Natural killer cell (primary cell): ENCODE data around the gene ST6GALNAC3. TPM values are rescaled to one million over a fixed set of nuclear protein-coding genes. Genes with fewer than 3 reads are reported as not detected.

Experiments
- ATAC-seq, 3 donors: fragments of 150-1000 bp in 2 of 3; fragments of 200-7000 bp in 1 of 3; cut with Tn5 transposase; 1 replicate in 1 of 3; 2 replicates in 2 of 3; pipeline ENCODE4 v1.10.0; 2021; ENCODE audit warnings: mild to moderate bottlenecking in 2 of 3, moderate library complexity in 2 of 3
- DNase-seq, 2 donors: peaks; one replicate each; pipeline versions ENCODE4 v3.0.0 to v3.0.0-alpha.2; 2013 to 2021; ENCODE audit warnings: mixed read lengths in 1 of 2
- H3K27ac ChIP-seq: one replicate; pipeline ENCODE4 v1.5.1; 2013; ENCODE audit warnings: mild to moderate bottlenecking, low read length
- H3K27me3 ChIP-seq: one replicate; pipeline ENCODE4 v1.6.1; 2013; ENCODE audit warnings: low read length; ENCODE audit not compliant: control insufficient read depth, insufficient read depth
- H3K36me3 ChIP-seq: one replicate; pipeline ENCODE4 v1.6.1; 2013; ENCODE audit warnings: low read length; ENCODE audit not compliant: control insufficient read depth, insufficient read depth
- H3K4me1 ChIP-seq: one replicate; pipeline ENCODE4 v1.6.1; 2013; ENCODE audit warnings: low read length; ENCODE audit not compliant: control insufficient read depth, insufficient read depth
- H3K4me3 ChIP-seq: one replicate; pipeline ENCODE4 v1.5.1; 2013; ENCODE audit warnings: low read length
- H3K9me3 ChIP-seq: one replicate; pipeline ENCODE4 v1.6.1; 2013; ENCODE audit warnings: low read length; ENCODE audit not compliant: control insufficient read depth, insufficient read depth
- H3K27ac Mint-ChIP-seq, 2 donors: one replicate each; pipeline ENCODE4 v1.8.0; 2022; ENCODE audit warnings: mild to moderate bottlenecking in 2 of 2, mixed read lengths in 2 of 2, moderate library complexity in 1 of 2
- H3K27me3 Mint-ChIP-seq, 2 donors: one replicate each; pipeline ENCODE4 v1.8.0; 2022; ENCODE audit warnings: low read depth in 2 of 2, mixed read lengths in 2 of 2
- H3K36me3 Mint-ChIP-seq: one replicate; pipeline ENCODE4 v1.8.0; 2022; ENCODE audit warnings: mixed read lengths
- H3K4me1 Mint-ChIP-seq, 2 donors: one replicate each; pipeline ENCODE4 v1.8.0; 2022; ENCODE audit warnings: mixed read lengths in 2 of 2
- H3K4me3 Mint-ChIP-seq: one replicate; pipeline ENCODE4 v1.8.0; 2022; ENCODE audit warnings: mild to moderate bottlenecking, moderate library complexity, mixed read lengths
- H3K9me3 Mint-ChIP-seq, 2 donors: one replicate each; pipeline ENCODE4 v1.8.0; 2022; ENCODE audit warnings: mixed read lengths in 2 of 2
- CTCF ChIP-seq: fragments of 200-600 bp; IDR thresholded peaks from one replicate; pipeline ENCODE4 v1.8.0; 2022; ENCODE audit warnings: antibody characterized with exemption
- WGBS: methylation state at CpG from one replicate; pipeline ENCODE4 v1.1.7; 2013; ENCODE audit warnings: missing lambda C conversion rate; ENCODE audit not compliant: insufficient coverage; 5-methylcytosine and 5-hydroxymethylcytosine counted together
- intact Hi-C: fragments of 100-400 bp; cut with micrococcal nuclease; formaldehyde crosslinking; loops from one replicate; pipeline ENCODE4 v1.14.2; 2022
- total RNA-seq, 4 donors: library from RNA; stranded (reverse); fragments of 120-200 nt in 1 of 4; gene quantifications; one replicate each; pipeline versions ENCODE4 v1.2.3 to v1.2.4, GENCODE V29; 2013 to 2022

The ST6GALNAC3 gene
- total RNA-seq, 3 donors from 2014 or later (not counting 1 experiment from before 2014, with no cell fraction given): not detected

GRCh38 chr1:76395059-76395458, 320.5 kb downstream of the ST6GALNAC3 start:
- no peak overlapping the region for H3K4me3 Mint-ChIP-seq
- no peak for TF ChIP-seq CTCF
- no peak overlapping the region for H3K27ac ChIP-seq
- intact Hi-C loops: no loop called here
- no peaks in the 10 kb centered on the region for H3K36me3 ChIP-seq
- no peaks in the 10 kb centered on the region for H3K36me3 Mint-ChIP-seq
- DNase-seq (no peak), ATAC-seq (no peak)
- 86% methylated on average over 2 of the region's 2 CpGs for WGBS
- no peak overlapping the region for H3K27ac Mint-ChIP-seq
- no peaks in the 10 kb centered on the region for H3K4me1 ChIP-seq
- no peaks in the 10 kb centered on the region for H3K4me1 Mint-ChIP-seq
- H3K9me3 ChIP-seq: no peaks in the 10 kb centered on the region
- no peak overlapping the region for H3K4me3 ChIP-seq
- H3K27me3 ChIP-seq: no peaks in the 10 kb centered on the region
- peaks cover 4 to 5% of the 10 kb centered on the region in 2 donors for H3K9me3 Mint-ChIP-seq
- H3K27me3 Mint-ChIP-seq: no peaks in the 10 kb centered on the region

GRCh38 chr1:76402128-76402527, 327.6 kb downstream of the ST6GALNAC3 start:
- DNase-seq: no peak
- peaks cover 4% of the 10 kb centered on the region for H3K9me3 ChIP-seq
- Mint-ChIP-seq H3K36me3 (no peaks in the 10 kb centered on the region), H3K4me1 (no peaks in the 10 kb centered on the region), H3K27me3 (no peaks in the 10 kb centered on the region), H3K9me3 (peaks cover 7 to 10% of the 10 kb centered on the region in 2 donors), H3K27ac (no peak overlapping the region), H3K4me3 (no peak overlapping the region)
- 88% methylated on average over 2 of the region's 2 CpGs for WGBS
- no peak overlapping the region for H3K27ac ChIP-seq
- no peak for TF ChIP-seq CTCF
- no peak overlapping the region for H3K4me3 ChIP-seq
- H3K36me3 ChIP-seq: no peaks in the 10 kb centered on the region
- ATAC-seq: no peak
- H3K27me3 ChIP-seq: no peaks in the 10 kb centered on the region
- H3K4me1 ChIP-seq: no peaks in the 10 kb centered on the region
- intact Hi-C loops: no loop called here

GRCh38 chr1:76408303-76408702, 333.8 kb downstream of the ST6GALNAC3 start:
- no peak overlapping the region for H3K27ac Mint-ChIP-seq
- no peak for TF ChIP-seq CTCF
- intact Hi-C loops: no loop called here
- Histone ChIP-seq H3K27me3 (no peaks in the 10 kb centered on the region), H3K9me3 (no peaks in the 10 kb centered on the region), H3K4me3 (no peak overlapping the region), H3K27ac (no peak overlapping the region), H3K4me1 (no peaks in the 10 kb centered on the region), H3K36me3 (no peaks in the 10 kb centered on the region)
- H3K27me3 Mint-ChIP-seq: no peaks in the 10 kb centered on the region
- no peak overlapping the region for H3K4me3 Mint-ChIP-seq
- H3K36me3 Mint-ChIP-seq: no peaks in the 10 kb centered on the region
- peaks cover 6% of the 10 kb centered on the region in 2 donors for H3K9me3 Mint-ChIP-seq
- H3K4me1 Mint-ChIP-seq: no peaks in the 10 kb centered on the region
- 80% methylated on average over 3 of the region's 3 CpGs for WGBS
- DNase-seq: no peak
- no peak for ATAC-seq

- WGBS: 100% methylated on average over 1 of the region's 2 CpGs
- Histone ChIP-seq H3K4me1 (no peaks in the 10 kb centered on the region), H3K27ac (no peak overlapping the region), H3K4me3 (no peak overlapping the region), H3K9me3 (no peaks in the 10 kb centered on the region), H3K27me3 (no peaks in the 10 kb centered on the region), H3K36me3 (no peaks in the 10 kb centered on the region)
- Mint-ChIP-seq H3K4me1 (no peaks in the 10 kb centered on the region), H3K9me3 (peaks cover 6 to 7% of the 10 kb centered on the region in 2 donors), H3K36me3 (no peaks in the 10 kb centered on the region), H3K4me3 (no peak overlapping the region), H3K27ac (no peak overlapping the region), H3K27me3 (no peaks in the 10 kb centered on the region)
- intact Hi-C loops: no loop called here
- no peak for TF ChIP-seq CTCF
- ATAC-seq (no peak), DNase-seq (no peak)
Measured at GRCh38 chr1:76410499-76410898, 336.0 kb downstream of the ST6GALNAC3 start.
